ENCODE data around the gene SURF1.
"Not testable (repeated sequence)": the region's sequence is repeated elsewhere in the genome, so short reads cannot be mapped to it uniquely, and the experiment has no call there.

SURF1 gene

GRCh38 chr9:133327021-133327420, 29.3 kb downstream of the SURF1 start:
- not testable (repeated sequence) for DNase-seq (ENCODE audit: low read depth in 1 of 2, low spot score in 1 of 2)

GRCh38 chr9:133323991-133324703, 32.1 kb downstream of the SURF1 start:
- no peak for DNase-seq (ENCODE audit: low read depth in 1 of 2, low spot score in 1 of 2)

- DNase-seq (ENCODE audit: low read depth in 1 of 2, low spot score in 1 of 2), result no peak
Measured at GRCh38 chr9:133323211-133323610, 33.1 kb downstream of the SURF1 start.

GRCh38 chr9:133322701-133323100, 33.6 kb downstream of the SURF1 start:
- DNase-seq (ENCODE audit: low read depth in 1 of 2, low spot score in 1 of 2), result no peak

- DNase-seq (ENCODE audit: low read depth in 1 of 2, low spot score in 1 of 2), result no peak
Measured at GRCh38 chr9:133321411-133321935, 34.8 kb downstream of the SURF1 start.

GRCh38 chr9:133320421-133320881, 35.8 kb downstream of the SURF1 start:
- DNase-seq (ENCODE audit: low read depth in 1 of 2, low spot score in 1 of 2), result no peak

GRCh38 chr9:133317551-133317950, 38.7 kb downstream of the SURF1 start:
- DNase-seq (ENCODE audit: low read depth in 1 of 2, low spot score in 1 of 2), result not testable (repeated sequence)

GRCh38 chr9:133315997-133316396, 40.3 kb downstream of the SURF1 start:
- DNase-seq (ENCODE audit: low read depth in 1 of 2, low spot score in 1 of 2), result no peak

GRCh38 chr9:133309608-133310007, 46.7 kb downstream of the SURF1 start:
- DNase-seq (ENCODE audit: low read depth in 1 of 2, low spot score in 1 of 2), result no peak

- DNase-seq (ENCODE audit: low read depth in 1 of 2, low spot score in 1 of 2), result no peak
Measured at GRCh38 chr9:133307301-133307700, 49.0 kb downstream of the SURF1 start.

GRCh38 chr9:133306242-133307204, 49.8 kb downstream of the SURF1 start:
- DNase-seq (ENCODE audit: low read depth in 1 of 2, low spot score in 1 of 2), result no peak

- no peak for DNase-seq (ENCODE audit: low read depth in 1 of 2, low spot score in 1 of 2)
Measured at GRCh38 chr9:133305731-133306130, 50.6 kb downstream of the SURF1 start.

GRCh38 chr9:133304477-133305377, 51.6 kb downstream of the SURF1 start:
- no peak for DNase-seq (ENCODE audit: low read depth in 1 of 2, low spot score in 1 of 2)

GRCh38 chr9:133304158-133304470, 52.2 kb downstream of the SURF1 start:
- DNase-seq (ENCODE audit: low read depth in 1 of 2, low spot score in 1 of 2), result no peak

- no peak for DNase-seq (ENCODE audit: low read depth in 1 of 2, low spot score in 1 of 2)
Measured at GRCh38 chr9:133303266-133304157, 52.8 kb downstream of the SURF1 start.
